HCT116 (cell line): ENCODE results near the gene EIF2B4. TPM values are rescaled to one million over a fixed set of nuclear protein-coding genes. Genes with fewer than 3 reads are reported as not detected.

ENCODE experiments used
- ATAC-seq: fragments of 200-7000 bp; cut with Tn5 transposase; 2 replicates; pipeline ENCODE4 v1.9.1; 2020; ENCODE audit warnings: mild to moderate bottlenecking, moderate library complexity
- BruUV-seq: library from RNA; stranded (reverse); fragments of 400-500 nt; replicated peaks from 2 replicates; lab custom pipeline; 2021; lab: Mats Ljungman, UMichigan
- CTCF ChIA-PET: fragments of 300-600 bp; sonication (Branson Sonifier 250); formaldehyde crosslinking; loops from one replicate; lab custom pipeline; 2021; ENCODE audit warnings: antibody characterized with exemption; lab: Charles Lee
- POLR2A ChIA-PET: fragments of 300-600, 350-600 bp; sonication (Branson Sonifier 250); formaldehyde crosslinking; loops from one replicate; lab custom pipeline; 2021; ENCODE audit warnings: antibody characterized with exemption; lab: Charles Lee
- RAD21 ChIA-PET, 2 experiments: fragments of 300-600 bp; sonication (Branson Sonifier 250); formaldehyde crosslinking; loops; one replicate each; lab custom pipeline; 2023; ENCODE audit warnings: low total read pairs in 2 of 2; ENCODE audit not compliant: uncharacterized antibody in 2 of 2, unreplicated experiment in 2 of 2, low non-redundant PET in 1 of 2; lab: Charles Lee
- DNase-seq: peaks from one replicate; pipeline ENCODE4 v3.0.0-alpha.2; 2010; ENCODE audit warnings: low read depth, low spot score
- H2AFZ ChIP-seq: fragments of 200-600 bp; shearing (Covaris generic), sonication (generic); 2 replicates; pipeline ENCODE4 v1.6.1; 2017; ENCODE audit warnings: low read depth, mixed run types, mixed read lengths, antibody characterized with exemption, low read length; ENCODE audit not compliant: poor library complexity, severe bottlenecking
- H3K27ac ChIP-seq: 2 replicates; pipeline ENCODE4 v1.5.1; 2012; ENCODE audit warnings: low read depth, low read length
- H3K27me3 ChIP-seq: fragments of 200-600 bp; sonication (generic); 2 replicates; pipeline ENCODE4 v1.6.1; 2016; ENCODE audit warnings: mixed run types, low read length, mixed read lengths; ENCODE audit not compliant: insufficient read depth
- H3K36me3 ChIP-seq, 2 experiments: fragments of 200-500 bp in 1 of 2; fragments of 200-600 bp in 1 of 2; sonication (Bioruptor generic) in 1 of 2; sonication (generic) in 1 of 2; 2 replicates each; pipeline versions ENCODE4 v1.5.1 to v1.6.1; 2014 to 2016; ENCODE audit warnings: low read length in 2 of 2, inconsistent platforms in 1 of 2, mixed read lengths in 1 of 2, mixed run types in 1 of 2; ENCODE audit not compliant: insufficient read depth in 2 of 2, control insufficient read depth in 1 of 2
- H3K4me1 ChIP-seq, 2 experiments: fragments of 200-600 bp in 1 of 2; sonication (generic) in 1 of 2; 2 replicates each; pipeline versions ENCODE4 v1.5.1 to v1.6.1; 2012 to 2017; ENCODE audit warnings: low read length in 2 of 2, inconsistent platforms in 1 of 2, mild to moderate bottlenecking in 1 of 2, mixed read lengths in 1 of 2, mixed run types in 1 of 2, moderate library complexity in 1 of 2; ENCODE audit not compliant: insufficient read depth in 2 of 2, control insufficient read depth in 1 of 2
- H3K4me2 ChIP-seq: fragments of 200-600 bp; sonication (generic); 2 replicates; pipeline ENCODE4 v1.6.1; 2017; ENCODE audit warnings: mixed run types, low read length, mixed read lengths
- H3K4me3 ChIP-seq, 2 experiments: fragments of 200-600 bp in 1 of 2; sonication (generic) in 1 of 2; replicated peaks in 1 of 2; 2 replicates each; pipeline ENCODE4 v1.5.1; 2011 to 2016; ENCODE audit warnings: low read length in 2 of 2, control low read depth in 1 of 2, low read depth in 1 of 2, mild to moderate bottlenecking in 1 of 2, mixed read lengths in 1 of 2, mixed run types in 1 of 2
- H3K79me2 ChIP-seq: fragments of 200-600 bp; sonication (generic); 2 replicates; pipeline ENCODE4 v1.6.1; 2017; ENCODE audit warnings: mild to moderate bottlenecking, mixed run types, low read length, moderate library complexity, mixed read lengths; ENCODE audit not compliant: insufficient read depth
- H3K9ac ChIP-seq: fragments of 200-600 bp; sonication (generic); 2 replicates; pipeline ENCODE4 v1.6.1; 2016; ENCODE audit warnings: low read length, mixed read lengths
- H3K9me2 ChIP-seq: fragments of 200-600 bp; sonication (generic), shearing (Covaris generic); 2 replicates; pipeline ENCODE4 v1.6.1; 2017; ENCODE audit warnings: mixed run types, mild to moderate bottlenecking, moderate library complexity; ENCODE audit not compliant: insufficient read depth
- H3K9me3 ChIP-seq, 2 experiments: fragments of 200-500 bp in 1 of 2; fragments of 200-600 bp in 1 of 2; sonication (Bioruptor generic) in 1 of 2; sonication (generic) in 1 of 2; 2 replicates each; pipeline ENCODE4 v1.6.1; 2014 to 2017; ENCODE audit warnings: low read length in 2 of 2, mixed read lengths in 2 of 2, inconsistent platforms in 1 of 2, low read depth in 1 of 2, mild to moderate bottlenecking in 1 of 2, mixed run types in 1 of 2, moderate library complexity in 1 of 2; ENCODE audit not compliant: control insufficient read depth in 1 of 2, insufficient read depth in 1 of 2
- H4K20me1 ChIP-seq: fragments of 200-600 bp; sonication (generic), shearing (Covaris generic); 2 replicates; pipeline ENCODE4 v1.6.1; 2017; ENCODE audit warnings: mixed run types, mild to moderate bottlenecking, moderate library complexity; ENCODE audit not compliant: insufficient read depth
- CBX3 ChIP-seq: IDR thresholded peaks from 2 replicates; pipeline ENCODE4 v1.6.1; 2012; ENCODE audit warnings: low read depth
- CEBPB ChIP-seq: IDR thresholded peaks from 2 replicates; pipeline ENCODE4 v1.6.1; 2012; ENCODE audit warnings: low read depth
- EGR1 ChIP-seq: IDR thresholded peaks from 2 replicates; pipeline ENCODE4 v1.6.1; 2012; ENCODE audit warnings: low read depth
- ELF1 ChIP-seq: IDR thresholded peaks from 2 replicates; pipeline ENCODE4 v1.6.1; 2012; ENCODE audit warnings: low read depth, borderline replicate concordance
- EZH2 ChIP-seq: fragments of 200-600 bp; sonication (generic); IDR thresholded peaks from 2 replicates; pipeline ENCODE4 v1.6.1; 2017; ENCODE audit warnings: antibody characterized with exemption, mixed run types
- FOSL1 ChIP-seq: IDR thresholded peaks from 2 replicates; pipeline ENCODE4 v1.6.1; 2012; ENCODE audit warnings: low read depth
- JUND ChIP-seq: IDR thresholded peaks from 2 replicates; pipeline ENCODE4 v1.6.1; 2012
- MAX ChIP-seq: IDR thresholded peaks from 2 replicates; pipeline ENCODE4 v1.6.1; 2012
- POLR2A ChIP-seq: IDR thresholded peaks from 2 replicates; pipeline ENCODE4 v1.7.0; 2011; ENCODE audit warnings: borderline replicate concordance; ENCODE audit not compliant: insufficient read depth, insufficient read length; ENCODE audit errors: extremely low read depth
- POLR2AphosphoS5 ChIP-seq: IDR thresholded peaks from 2 replicates; pipeline ENCODE4 v1.6.1; 2011; ENCODE audit warnings: mild to moderate bottlenecking, low read depth, low read length, moderate library complexity
- RAD21 ChIP-seq: IDR thresholded peaks from 2 replicates; pipeline ENCODE4 v1.6.1; 2012; ENCODE audit warnings: low read depth, mild to moderate bottlenecking
- SIN3A ChIP-seq: IDR thresholded peaks from 2 replicates; pipeline ENCODE4 v1.6.1; 2012; ENCODE audit warnings: low read depth
- SP1 ChIP-seq: IDR thresholded peaks from 2 replicates; pipeline ENCODE4 v1.6.1; 2012; ENCODE audit warnings: low read depth
- TCF7L2 ChIP-seq: IDR thresholded peaks from 2 replicates; pipeline ENCODE4 v1.7.0; 2011; ENCODE audit warnings: borderline replicate concordance, inconsistent platforms; ENCODE audit not compliant: insufficient read depth, insufficient read length; ENCODE audit errors: extremely low read depth
- YY1 ChIP-seq: IDR thresholded peaks from 2 replicates; pipeline ENCODE4 v1.6.1; 2011; ENCODE audit warnings: low read length, low read depth, moderate library complexity, mild to moderate bottlenecking; ENCODE audit not compliant: insufficient replicate concordance; ENCODE audit errors: extremely low read depth
- ZFX ChIP-seq: fragments of 450-650 bp; IDR thresholded peaks from 2 replicates; pipeline ENCODE4 v1.6.1; 2017
- intact Hi-C: fragments of 100-400 bp; cut with micrococcal nuclease; formaldehyde crosslinking; loops from 2 replicates; pipeline ENCODE4 v1.10.0; 2022
- total RNA-seq: library from RNA; stranded (reverse); gene quantifications from one replicate; pipeline ENCODE4 v1.2.1, GENCODE V29; 2021; ENCODE audit not compliant: unreplicated experiment
- TF ChIP-seq, protein P1 (sequence below): IDR thresholded peaks from 2 replicates; pipeline ENCODE4 v1.6.1; 2012
- TF ChIP-seq, protein P2 (sequence below), 3 experiments: fragments of 200-600 bp in 1 of 3; sonication (generic) in 1 of 3; IDR thresholded peaks in 2 of 3; conservative IDR thresholded peaks in 1 of 3; 2 replicates each; pipeline ENCODE4 v1.5.1; 2012 to 2017; ENCODE audit warnings: low read depth in 2 of 3, low read length in 2 of 3, antibody characterized with exemption in 1 of 3, borderline replicate concordance in 1 of 3, control low read depth in 1 of 3, mild to moderate bottlenecking in 1 of 3, mixed read lengths in 1 of 3, mixed run types in 1 of 3, moderate library complexity in 1 of 3; ENCODE audit not compliant: insufficient read depth in 1 of 3

The EIF2B4 gene
- total RNA-seq, 1 experiment from 2014 or later, result 43.8 TPM

- H3K4me1 ChIP-seq, result peaks cover 20 to 35% of the 10 kb centered on the region in 2 experiments
- BruUV-seq, result no TSS peak
- CTCF ChIA-PET, result no interaction called here
- POLR2A ChIA-PET, result interaction anchor here (0.6 kb wide), 1 partner anchor 21 kb away, joined by 3 read pairs; no protein-coding TSS in a partner anchor
- no peaks in the 10 kb centered on the region for H3K9me2 ChIP-seq
- intact Hi-C loops, result loop anchor here (5.0 kb wide), 2 partner anchors 48 to 62 kb away; partner anchors contain the start of genes EIF2B4, SLC30A3 and SNX17
- peaks cover 17 to 21% of the 10 kb centered on the region in 2 experiments; a peak in 3 of 4 replicates for H3K36me3 ChIP-seq
- H4K20me1 ChIP-seq, result no peaks in the 10 kb centered on the region
- H3K9me3 ChIP-seq, result no peaks in the 10 kb centered on the region
- DNase-seq (no peak), ATAC-seq (no peak)
- no peaks in the 10 kb centered on the region for H3K27me3 ChIP-seq
- TF ChIP-seq MAX, result no peak
- no peak for TF ChIP-seq RAD21
- TF ChIP-seq TCF7L2, result no peak
- TF ChIP-seq POLR2AphosphoS5, result peak; percentile 46
- TF ChIP-seq, protein P1, sequence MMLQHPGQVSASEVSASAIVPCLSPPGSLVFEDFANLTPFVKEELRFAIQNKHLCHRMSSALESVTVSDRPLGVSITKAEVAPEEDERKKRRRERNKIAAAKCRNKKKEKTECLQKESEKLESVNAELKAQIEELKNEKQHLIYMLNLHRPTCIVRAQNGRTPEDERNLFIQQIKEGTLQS, result no peak
- no peak for TF ChIP-seq CBX3
- no peak for TF ChIP-seq FOSL1
- TF ChIP-seq JUND, result 0 out of 2 replicates have a peak, but pooled peaks have one; percentile 1
- H3K27ac ChIP-seq, result no peak overlapping the region
- RAD21 ChIA-PET, result no interaction called here
- H3K79me2 ChIP-seq, result peaks cover 15% of the 10 kb centered on the region
- H2AFZ ChIP-seq, result no peak overlapping the region
- no peak overlapping the region for H3K4me2 ChIP-seq
- no peak overlapping the region for H3K9ac ChIP-seq
- H3K4me3 ChIP-seq, result no peak overlapping the region
These were observed 45.4 kb downstream of the EIF2B4 start for GRCh38 chr2:27324720-27325119.

DNA sequence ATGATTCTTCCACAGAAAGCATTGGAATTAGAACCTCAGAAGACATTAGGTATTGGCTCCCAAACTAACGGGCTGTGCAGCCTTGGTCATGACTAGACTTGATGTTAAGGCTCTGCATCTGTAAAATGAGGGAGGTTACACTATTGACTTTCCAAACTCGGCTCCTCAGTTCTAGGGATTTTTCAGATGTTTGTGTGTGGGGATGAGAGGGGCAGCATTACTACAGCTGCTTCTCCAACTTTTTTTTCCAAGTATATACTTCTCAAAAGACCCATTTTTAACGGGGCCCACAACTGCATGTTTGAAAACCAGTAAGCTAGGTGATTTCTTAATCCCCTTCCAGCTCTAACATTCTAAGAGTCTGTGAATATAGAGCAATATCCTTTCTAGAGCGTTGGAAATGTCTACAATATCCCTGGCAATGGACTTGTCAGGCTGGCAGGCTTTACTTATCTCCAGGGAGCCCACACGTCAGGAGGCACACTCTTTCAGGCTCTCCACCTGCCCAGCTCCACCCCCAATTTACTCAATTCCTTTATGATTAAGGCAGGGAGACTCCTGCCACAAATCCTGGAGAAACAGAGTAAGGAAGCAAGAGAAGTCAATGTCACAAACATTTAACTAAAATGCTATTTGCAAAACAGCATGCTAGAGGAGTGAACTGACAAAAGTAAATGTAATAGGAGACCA lies 46.4 kb downstream of the EIF2B4 start:
- POLR2A ChIA-PET, result interaction anchor here (1.3 kb wide), 1 partner anchor 46 kb away, joined by 4 read pairs; the partner anchor contains the start of gene EIF2B4
- H3K4me2 ChIP-seq, result peak overlapping the region; percentile 87
- H3K9me2 ChIP-seq, result no peaks in the 10 kb centered on the region
- no peaks in the 10 kb centered on the region for H3K9me3 ChIP-seq
- no peaks in the 10 kb centered on the region for H3K27me3 ChIP-seq
- BruUV-seq, result no TSS peak
- DNase-seq (no peak), ATAC-seq (no peak)
- peaks cover 11 to 14% of the 10 kb centered on the region in 2 experiments; a peak in 3 of 4 replicates for H3K36me3 ChIP-seq
- RAD21 ChIA-PET, result no interaction called here
- H4K20me1 ChIP-seq, result no peaks in the 10 kb centered on the region
- peak overlapping the region; percentile 90 for H3K27ac ChIP-seq
- intact Hi-C loops, result loop anchor here (1.0 to 5.0 kb wide), 3 partner anchors 34 to 61 kb away; partner anchors contain the start of genes EIF2B4, SLC30A3 and SNX17
- H3K4me1 ChIP-seq, result peaks cover 24 to 40% of the 10 kb centered on the region in 2 experiments
- H3K9ac ChIP-seq, result peak overlapping the region; percentile 92
- H3K79me2 ChIP-seq, result peaks cover 15% of the 10 kb centered on the region
- H2AFZ ChIP-seq, result no peak overlapping the region
- CTCF ChIA-PET, result interaction anchor here (1.3 kb wide), 1 partner anchor 44 kb away, joined by 4 read pairs; no protein-coding TSS in a partner anchor
- peak overlapping the region; percentile 85 to 90 for H3K4me3 ChIP-seq
- no peak for TF ChIP-seq POLR2A
- no peak for TF ChIP-seq YY1
- no peak for TF ChIP-seq TCF7L2
- TF ChIP-seq SP1, result no peak
- TF ChIP-seq ZFX, result no peak
- no peak for TF ChIP-seq EZH2
- TF ChIP-seq, protein P2, sequence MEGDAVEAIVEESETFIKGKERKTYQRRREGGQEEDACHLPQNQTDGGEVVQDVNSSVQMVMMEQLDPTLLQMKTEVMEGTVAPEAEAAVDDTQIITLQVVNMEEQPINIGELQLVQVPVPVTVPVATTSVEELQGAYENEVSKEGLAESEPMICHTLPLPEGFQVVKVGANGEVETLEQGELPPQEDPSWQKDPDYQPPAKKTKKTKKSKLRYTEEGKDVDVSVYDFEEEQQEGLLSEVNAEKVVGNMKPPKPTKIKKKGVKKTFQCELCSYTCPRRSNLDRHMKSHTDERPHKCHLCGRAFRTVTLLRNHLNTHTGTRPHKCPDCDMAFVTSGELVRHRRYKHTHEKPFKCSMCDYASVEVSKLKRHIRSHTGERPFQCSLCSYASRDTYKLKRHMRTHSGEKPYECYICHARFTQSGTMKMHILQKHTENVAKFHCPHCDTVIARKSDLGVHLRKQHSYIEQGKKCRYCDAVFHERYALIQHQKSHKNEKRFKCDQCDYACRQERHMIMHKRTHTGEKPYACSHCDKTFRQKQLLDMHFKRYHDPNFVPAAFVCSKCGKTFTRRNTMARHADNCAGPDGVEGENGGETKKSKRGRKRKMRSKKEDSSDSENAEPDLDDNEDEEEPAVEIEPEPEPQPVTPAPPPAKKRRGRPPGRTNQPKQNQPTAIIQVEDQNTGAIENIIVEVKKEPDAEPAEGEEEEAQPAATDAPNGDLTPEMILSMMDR (IDR thresholded peaks at IDR 0.05 in 2 of 3, conservative IDR thresholded peaks at IDR 0.05 in 1 of 3; ENCODE audit: borderline replicate concordance in 1 of 3, insufficient read depth in 1 of 3, low read depth in 2 of 3, low read length in 2 of 3), result no peak
- no peak for TF ChIP-seq EGR1
- no peak for TF ChIP-seq CEBPB
- TF ChIP-seq SIN3A, result no peak
- TF ChIP-seq ELF1, result no peak
- TF ChIP-seq RAD21, result no peak
- TF ChIP-seq CBX3, result no peak
